HuH-7.5 (cell line): ENCODE data around the gene EDN1.
"Not testable (repeated sequence)": the region's sequence is repeated elsewhere in the genome, so short reads cannot be mapped to it uniquely, and the experiment has no call there.

Experiments
- DNase-seq: peaks from one replicate; pipeline ENCODE4 v3.0.0; 2011; ENCODE audit warnings: low spot score

The EDN1 gene

GRCh38 chr6:12327391-12327790, 37.2 kb downstream of the EDN1 start:
- no peak for DNase-seq

GRCh38 chr6:12327988-12328387, 37.8 kb downstream of the EDN1 start:
- no peak for DNase-seq

- DNase-seq, result no peak
These were observed 38.5 kb downstream of the EDN1 start for GRCh38 chr6:12328701-12329100.

- DNase-seq, result no peak
These were observed 41.3 kb downstream of the EDN1 start for GRCh38 chr6:12331474-12331873.

GRCh38 chr6:12331951-12332749, 42.0 kb downstream of the EDN1 start:
- DNase-seq, result no peak

GRCh38 chr6:12332750-12333079, 42.6 kb downstream of the EDN1 start:
- DNase-seq, result not testable (repeated sequence)

GRCh38 chr6:12333128-12333527, 43.0 kb downstream of the EDN1 start:
- no peak for DNase-seq

- DNase-seq, result no peak
These were observed 44.5 kb downstream of the EDN1 start for GRCh38 chr6:12334526-12335130.

- DNase-seq, result no peak
These were observed 45.0 kb downstream of the EDN1 start for GRCh38 chr6:12335131-12335527.

- DNase-seq, result no peak
These were observed 45.6 kb downstream of the EDN1 start for GRCh38 chr6:12335717-12336116.

GRCh38 chr6:12336121-12336971, 46.2 kb downstream of the EDN1 start:
- no peak for DNase-seq

GRCh38 chr6:12339022-12339421, 48.9 kb downstream of the EDN1 start:
- no peak for DNase-seq

- no peak for DNase-seq
These were observed 49.8 kb downstream of the EDN1 start for GRCh38 chr6:12339808-12340487.

- DNase-seq, result no peak
These were observed 50.3 kb downstream of the EDN1 start for GRCh38 chr6:12340488-12340818.

- DNase-seq, result no peak
These were observed 52.5 kb downstream of the EDN1 start for GRCh38 chr6:12342664-12343063.

- DNase-seq, result no peak
These were observed 52.9 kb downstream of the EDN1 start for GRCh38 chr6:12343122-12343439.

- DNase-seq, result no peak
These were observed 53.4 kb downstream of the EDN1 start for GRCh38 chr6:12343440-12344162.

- no peak for DNase-seq
These were observed 54.1 kb downstream of the EDN1 start for GRCh38 chr6:12344296-12344695.

- no peak for DNase-seq
These were observed 55.0 kb downstream of the EDN1 start for GRCh38 chr6:12344961-12345693.

- no peak for DNase-seq
These were observed 55.5 kb downstream of the EDN1 start for GRCh38 chr6:12345694-12346058.
